ENCODE data around the gene BRINP2. TPM values are rescaled to one million over a fixed set of nuclear protein-coding genes. Genes with fewer than 3 reads are reported as not detected.

The BRINP2 gene
- total RNA-seq, 1 experiment from 2014 or later: 0.24 TPM

DNA sequence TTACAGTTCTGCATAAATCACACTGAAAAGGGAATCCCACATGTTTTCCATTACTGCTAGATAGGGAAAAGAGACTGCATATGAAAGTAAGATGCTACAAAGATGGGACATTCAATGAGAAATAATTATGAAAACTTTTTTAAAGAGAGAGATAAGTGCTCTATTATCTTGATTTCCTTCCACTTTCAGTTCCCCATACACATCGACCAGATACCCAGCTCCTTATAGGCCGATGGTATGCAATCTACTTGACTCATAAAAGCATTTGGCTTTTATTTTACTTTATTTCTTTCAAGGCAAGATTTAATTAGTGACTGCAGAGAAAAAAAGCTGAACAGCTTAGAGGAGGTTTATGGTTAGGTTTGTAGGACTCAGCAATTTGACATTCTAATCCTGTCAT is 13.1 kb downstream of the BRINP2 start (continued):
- TF ChIP-seq, protein P1, sequence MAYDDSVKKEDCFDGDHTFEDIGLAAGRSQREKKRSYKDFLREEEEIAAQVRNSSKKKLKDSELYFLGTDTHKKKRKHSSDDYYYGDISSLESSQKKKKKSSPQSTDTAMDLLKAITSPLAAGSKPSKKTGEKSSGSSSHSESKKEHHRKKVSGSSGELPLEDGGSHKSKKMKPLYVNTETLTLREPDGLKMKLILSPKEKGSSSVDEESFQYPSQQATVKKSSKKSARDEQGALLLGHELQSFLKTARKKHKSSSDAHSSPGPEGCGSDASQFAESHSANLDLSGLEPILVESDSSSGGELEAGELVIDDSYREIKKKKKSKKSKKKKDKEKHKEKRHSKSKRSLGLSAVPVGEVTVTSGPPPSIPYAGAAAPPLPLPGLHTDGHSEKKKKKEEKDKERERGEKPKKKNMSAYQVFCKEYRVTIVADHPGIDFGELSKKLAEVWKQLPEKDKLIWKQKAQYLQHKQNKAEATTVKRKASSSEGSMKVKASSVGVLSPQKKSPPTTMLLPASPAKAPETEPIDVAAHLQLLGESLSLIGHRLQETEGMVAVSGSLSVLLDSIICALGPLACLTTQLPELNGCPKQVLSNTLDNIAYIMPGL (CRISPR knock-in tag; IDR thresholded peaks at IDR 0.05): no peak
- TF ChIP-seq, protein P2, sequence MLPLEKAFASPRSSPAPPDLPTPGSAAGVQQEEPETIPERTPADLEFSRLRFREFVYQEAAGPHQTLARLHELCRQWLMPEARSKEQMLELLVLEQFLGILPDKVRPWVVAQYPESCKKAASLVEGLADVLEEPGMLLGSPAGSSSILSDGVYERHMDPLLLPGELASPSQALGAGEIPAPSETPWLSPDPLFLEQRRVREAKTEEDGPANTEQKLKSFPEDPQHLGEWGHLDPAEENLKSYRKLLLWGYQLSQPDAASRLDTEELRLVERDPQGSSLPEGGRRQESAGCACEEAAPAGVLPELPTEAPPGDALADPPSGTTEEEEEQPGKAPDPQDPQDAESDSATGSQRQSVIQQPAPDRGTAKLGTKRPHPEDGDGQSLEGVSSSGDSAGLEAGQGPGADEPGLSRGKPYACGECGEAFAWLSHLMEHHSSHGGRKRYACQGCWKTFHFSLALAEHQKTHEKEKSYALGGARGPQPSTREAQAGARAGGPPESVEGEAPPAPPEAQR (CRISPR knock-in tag; IDR thresholded peaks at IDR 0.05): no peak
- TF ChIP-seq CBFB (CRISPR knock-in tag; IDR thresholded peaks at IDR 0.05; ENCODE audit: low read depth): no peak
- no peak for TF ChIP-seq ELF4 (CRISPR knock-in tag; IDR thresholded peaks at IDR 0.05; ENCODE audit: low read depth)
- TF ChIP-seq GABPB1 (CRISPR knock-in tag; IDR thresholded peaks at IDR 0.05): no peak
- TF ChIP-seq ZNF317 (CRISPR knock-in tag; IDR thresholded peaks at IDR 0.05; ENCODE audit: borderline replicate concordance, low read depth): no peak
- no peak for TF ChIP-seq KAT7 (CRISPR knock-in tag; IDR thresholded peaks at IDR 0.05; ENCODE audit: borderline replicate concordance)
- TF ChIP-seq ZNF219 (CRISPR knock-in tag; IDR thresholded peaks at IDR 0.05; ENCODE audit: borderline replicate concordance): no peak
- TF ChIP-seq TP53 (CRISPR knock-in tag; IDR thresholded peaks at IDR 0.05): no peak
- TF ChIP-seq, protein P3, sequence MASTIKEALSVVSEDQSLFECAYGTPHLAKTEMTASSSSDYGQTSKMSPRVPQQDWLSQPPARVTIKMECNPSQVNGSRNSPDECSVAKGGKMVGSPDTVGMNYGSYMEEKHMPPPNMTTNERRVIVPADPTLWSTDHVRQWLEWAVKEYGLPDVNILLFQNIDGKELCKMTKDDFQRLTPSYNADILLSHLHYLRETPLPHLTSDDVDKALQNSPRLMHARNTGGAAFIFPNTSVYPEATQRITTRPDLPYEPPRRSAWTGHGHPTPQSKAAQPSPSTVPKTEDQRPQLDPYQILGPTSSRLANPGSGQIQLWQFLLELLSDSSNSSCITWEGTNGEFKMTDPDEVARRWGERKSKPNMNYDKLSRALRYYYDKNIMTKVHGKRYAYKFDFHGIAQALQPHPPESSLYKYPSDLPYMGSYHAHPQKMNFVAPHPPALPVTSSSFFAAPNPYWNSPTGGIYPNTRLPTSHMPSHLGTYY (CRISPR knock-in tag; IDR thresholded peaks at IDR 0.05): no peak

DNA sequence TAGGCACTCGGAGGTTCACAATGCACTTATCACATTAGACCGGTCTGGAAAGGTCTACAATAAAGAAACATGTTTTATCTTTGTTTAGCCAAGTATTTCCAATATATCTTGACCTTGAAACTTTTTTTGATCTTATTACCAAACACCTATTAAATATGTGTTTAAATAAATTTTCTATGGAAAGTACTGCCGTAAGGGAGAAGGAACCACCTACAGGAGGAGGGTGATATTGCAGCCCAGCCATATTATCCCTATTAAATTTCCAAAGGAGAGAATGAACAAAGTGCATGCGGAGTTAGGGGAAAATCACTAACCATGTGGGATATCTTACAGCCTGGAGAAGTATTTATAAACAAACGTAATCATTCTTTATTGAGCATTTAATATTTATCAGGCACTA is 14.5 kb downstream of the BRINP2 start:
- peak; percentile 42 for DNase-seq (ENCODE audit: low spot score)
- no peak overlapping the region for H3K27ac Mint-ChIP-seq
- H3K9me3 Mint-ChIP-seq: 0 out of 2 replicates have a peak, but pooled peaks cover 3% of the 10 kb centered on the region
- ATAC-seq: no peak
- CTCF ChIA-PET: interaction anchor here (0.6 to 1.0 kb wide), 2 partner anchors 282 to 287 kb away, joined by 3 read pairs; no protein-coding TSS in a partner anchor
- POLR2A ChIA-PET: no interaction called here
- peaks cover 12% of the 10 kb centered on the region for H3K4me1 Mint-ChIP-seq
- H3K4me3 Mint-ChIP-seq: no peak overlapping the region
- H3K36me3 Mint-ChIP-seq: no peaks in the 10 kb centered on the region
- peaks cover 21% of the 10 kb centered on the region for H3K27me3 Mint-ChIP-seq (ENCODE audit: low read depth)
- TF ChIP-seq, protein P4, sequence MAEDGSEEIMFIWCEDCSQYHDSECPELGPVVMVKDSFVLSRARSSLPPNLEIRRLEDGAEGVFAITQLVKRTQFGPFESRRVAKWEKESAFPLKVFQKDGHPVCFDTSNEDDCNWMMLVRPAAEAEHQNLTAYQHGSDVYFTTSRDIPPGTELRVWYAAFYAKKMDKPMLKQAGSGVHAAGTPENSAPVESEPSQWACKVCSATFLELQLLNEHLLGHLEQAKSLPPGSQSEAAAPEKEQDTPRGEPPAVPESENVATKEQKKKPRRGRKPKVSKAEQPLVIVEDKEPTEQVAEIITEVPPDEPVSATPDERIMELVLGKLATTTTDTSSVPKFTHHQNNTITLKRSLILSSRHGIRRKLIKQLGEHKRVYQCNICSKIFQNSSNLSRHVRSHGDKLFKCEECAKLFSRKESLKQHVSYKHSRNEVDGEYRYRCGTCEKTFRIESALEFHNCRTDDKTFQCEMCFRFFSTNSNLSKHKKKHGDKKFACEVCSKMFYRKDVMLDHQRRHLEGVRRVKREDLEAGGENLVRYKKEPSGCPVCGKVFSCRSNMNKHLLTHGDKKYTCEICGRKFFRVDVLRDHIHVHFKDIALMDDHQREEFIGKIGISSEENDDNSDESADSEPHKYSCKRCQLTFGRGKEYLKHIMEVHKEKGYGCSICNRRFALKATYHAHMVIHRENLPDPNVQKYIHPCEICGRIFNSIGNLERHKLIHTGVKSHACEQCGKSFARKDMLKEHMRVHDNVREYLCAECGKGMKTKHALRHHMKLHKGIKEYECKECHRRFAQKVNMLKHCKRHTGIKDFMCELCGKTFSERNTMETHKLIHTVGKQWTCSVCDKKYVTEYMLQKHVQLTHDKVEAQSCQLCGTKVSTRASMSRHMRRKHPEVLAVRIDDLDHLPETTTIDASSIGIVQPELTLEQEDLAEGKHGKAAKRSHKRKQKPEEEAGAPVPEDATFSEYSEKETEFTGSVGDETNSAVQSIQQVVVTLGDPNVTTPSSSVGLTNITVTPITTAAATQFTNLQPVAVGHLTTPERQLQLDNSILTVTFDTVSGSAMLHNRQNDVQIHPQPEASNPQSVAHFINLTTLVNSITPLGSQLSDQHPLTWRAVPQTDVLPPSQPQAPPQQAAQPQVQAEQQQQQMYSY (CRISPR knock-in tag; IDR thresholded peaks at IDR 0.05): no peak
- TF ChIP-seq FOXP1 (CRISPR knock-in tag; IDR thresholded peaks at IDR 0.05; ENCODE audit: borderline replicate concordance) (no peak), GRHL2 (CRISPR knock-in tag; IDR thresholded peaks at IDR 0.05; ENCODE audit: insufficient replicate concordance, severe bottlenecking) (no peak), NFATC4 (CRISPR knock-in tag; IDR thresholded peaks at IDR 0.05) (no peak)
- TF ChIP-seq, protein P5, sequence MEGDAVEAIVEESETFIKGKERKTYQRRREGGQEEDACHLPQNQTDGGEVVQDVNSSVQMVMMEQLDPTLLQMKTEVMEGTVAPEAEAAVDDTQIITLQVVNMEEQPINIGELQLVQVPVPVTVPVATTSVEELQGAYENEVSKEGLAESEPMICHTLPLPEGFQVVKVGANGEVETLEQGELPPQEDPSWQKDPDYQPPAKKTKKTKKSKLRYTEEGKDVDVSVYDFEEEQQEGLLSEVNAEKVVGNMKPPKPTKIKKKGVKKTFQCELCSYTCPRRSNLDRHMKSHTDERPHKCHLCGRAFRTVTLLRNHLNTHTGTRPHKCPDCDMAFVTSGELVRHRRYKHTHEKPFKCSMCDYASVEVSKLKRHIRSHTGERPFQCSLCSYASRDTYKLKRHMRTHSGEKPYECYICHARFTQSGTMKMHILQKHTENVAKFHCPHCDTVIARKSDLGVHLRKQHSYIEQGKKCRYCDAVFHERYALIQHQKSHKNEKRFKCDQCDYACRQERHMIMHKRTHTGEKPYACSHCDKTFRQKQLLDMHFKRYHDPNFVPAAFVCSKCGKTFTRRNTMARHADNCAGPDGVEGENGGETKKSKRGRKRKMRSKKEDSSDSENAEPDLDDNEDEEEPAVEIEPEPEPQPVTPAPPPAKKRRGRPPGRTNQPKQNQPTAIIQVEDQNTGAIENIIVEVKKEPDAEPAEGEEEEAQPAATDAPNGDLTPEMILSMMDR (IDR thresholded peaks at IDR 0.05): peak; percentile 77
- TF ChIP-seq, protein P6, sequence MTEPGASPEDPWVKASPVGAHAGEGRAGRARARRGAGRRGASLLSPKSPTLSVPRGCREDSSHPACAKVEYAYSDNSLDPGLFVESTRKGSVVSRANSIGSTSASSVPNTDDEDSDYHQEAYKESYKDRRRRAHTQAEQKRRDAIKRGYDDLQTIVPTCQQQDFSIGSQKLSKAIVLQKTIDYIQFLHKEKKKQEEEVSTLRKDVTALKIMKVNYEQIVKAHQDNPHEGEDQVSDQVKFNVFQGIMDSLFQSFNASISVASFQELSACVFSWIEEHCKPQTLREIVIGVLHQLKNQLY (CRISPR knock-in tag; IDR thresholded peaks at IDR 0.05): no peak
- TF ChIP-seq, protein P7, sequence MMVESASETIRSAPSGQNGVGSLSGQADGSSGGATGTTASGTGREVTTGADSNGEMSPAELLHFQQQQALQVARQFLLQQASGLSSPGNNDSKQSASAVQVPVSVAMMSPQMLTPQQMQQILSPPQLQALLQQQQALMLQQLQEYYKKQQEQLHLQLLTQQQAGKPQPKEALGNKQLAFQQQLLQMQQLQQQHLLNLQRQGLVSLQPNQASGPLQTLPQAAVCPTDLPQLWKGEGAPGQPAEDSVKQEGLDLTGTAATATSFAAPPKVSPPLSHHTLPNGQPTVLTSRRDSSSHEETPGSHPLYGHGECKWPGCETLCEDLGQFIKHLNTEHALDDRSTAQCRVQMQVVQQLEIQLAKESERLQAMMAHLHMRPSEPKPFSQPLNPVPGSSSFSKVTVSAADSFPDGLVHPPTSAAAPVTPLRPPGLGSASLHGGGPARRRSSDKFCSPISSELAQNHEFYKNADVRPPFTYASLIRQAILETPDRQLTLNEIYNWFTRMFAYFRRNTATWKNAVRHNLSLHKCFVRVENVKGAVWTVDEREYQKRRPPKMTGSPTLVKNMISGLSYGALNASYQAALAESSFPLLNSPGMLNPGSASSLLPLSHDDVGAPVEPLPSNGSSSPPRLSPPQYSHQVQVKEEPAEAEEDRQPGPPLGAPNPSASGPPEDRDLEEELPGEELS (CRISPR knock-in tag; IDR thresholded peaks at IDR 0.05): no peak
